Thyroid gland (tissue), 4 donors: ENCODE data around the gene FIBP. TPM values are rescaled to one million over a fixed set of nuclear protein-coding genes. Genes with fewer than 3 reads are reported as not detected.
A peak's percentile ranks its signal among the peaks of the same experiment; 100 is the strongest.

ENCODE experiments used
- DNase-seq, 2 donors: peaks; one replicate each; pipeline ENCODE4 v3.0.0-alpha.2; 2019
- H3K27ac ChIP-seq, 3 donors: fragments of 200-600 bp; sonication (generic); 1 replicate in 2 of 3; 2 replicates in 1 of 3; pipeline ENCODE4 v1.5.1; 2016 to 2019; ENCODE audit warnings: mild to moderate bottlenecking in 1 of 3, moderate library complexity in 1 of 3
- H3K27me3 ChIP-seq: fragments of 200-600 bp; sonication (generic); one replicate; pipeline ENCODE4 v1.5.1; 2019
- H3K36me3 ChIP-seq, 2 donors: fragments of 200-600 bp; sonication (generic); one replicate each; pipeline ENCODE4 v1.5.1; 2016 to 2019
- H3K4me1 ChIP-seq, 2 donors: fragments of 200-600 bp; sonication (generic); one replicate each; pipeline ENCODE4 v1.5.1; 2017 to 2019
- H3K4me3 ChIP-seq, 3 donors: fragments of 200-600 bp; sonication (generic); replicated peaks in 1 of 3; 1 replicate in 2 of 3; 2 replicates in 1 of 3; pipeline ENCODE4 v1.5.1; 2016; ENCODE audit warnings: mild to moderate bottlenecking in 1 of 3
- H3K9me3 ChIP-seq: fragments of 200-600 bp; sonication (generic); one replicate; pipeline ENCODE4 v1.5.1; 2017
- CTCF ChIP-seq, 6 experiments: fragments of 200-600 bp in 3 of 6; fragments of 450-650 bp in 3 of 6; sonication (generic) in 3 of 6; IDR thresholded peaks; one replicate each; pipeline ENCODE4 v1.5.1; 2016 to 2019; ENCODE audit warnings: antibody characterized with exemption in 6 of 6, mild to moderate bottlenecking in 2 of 6, inconsistent platforms in 1 of 6, moderate library complexity in 1 of 6
- POLR2A ChIP-seq, 2 donors: fragments of 450-650 bp; IDR thresholded peaks; one replicate each; pipeline ENCODE4 v1.6.1; 2017; ENCODE audit warnings: antibody characterized with exemption in 2 of 2, mild to moderate bottlenecking in 2 of 2, moderate library complexity in 1 of 2
- WGBS, 2 donors: methylation state at CpG; one replicate each; pipeline ENCODE4 v1.1.5; 2017; 5-methylcytosine and 5-hydroxymethylcytosine counted together
- intact Hi-C: fragments of 100-400 bp; cut with DNase I; formaldehyde crosslinking; loops from one replicate; pipeline ENCODE4 v1.15.1; 2023
- total RNA-seq, 4 donors: library from RNA; depleted of rRNA; stranded (reverse); fragments of >200 nt; gene quantifications; one replicate each; pipeline ENCODE4 v1.2.3, GENCODE V29; 2016

FIBP gene
- 100 to 1,000 TPM in 2 of 4 donors, 10 to 100 TPM in 2; 65.9 to 128 (median 109) TPM for total RNA-seq

- H3K9me3 ChIP-seq, result no peaks in the 10 kb centered on the region
- H3K27me3 ChIP-seq, result no peaks in the 10 kb centered on the region
- H3K36me3 ChIP-seq, result peaks cover 10 to 11% of the 10 kb centered on the region in 2 donors
- WGBS, 2 donors, result 0 to 1% methylated on average over 25 to 28 of the region's 57 CpGs
- TF ChIP-seq CTCF (IDR thresholded peaks at IDR 0.05) (peak; percentile 69 to 94 (median 83)), POLR2A (IDR thresholded peaks at IDR 0.05) (peak; percentile 5 to 87)
- peak; percentile 97 to 99 for DNase-seq
- peak within 1 kb of the TSS; percentile 41 to 69 (median 55) for H3K4me3 ChIP-seq
- peak within 1 kb of the TSS; percentile 82 to 97 (median 92) for H3K27ac ChIP-seq
- intact Hi-C loops, result no loop called here
- H3K4me1 ChIP-seq, result peaks cover 34 to 48% of the 10 kb centered on the region in 2 donors
Observed at GRCh38 chr11:65888163-65888814, at the start of gene FIBP. FIBP (minus strand) TSS chr11:65888471; CDS start chr11:65888418, 53 bp downstream.

- no peak for DNase-seq
- intact Hi-C loops, result no loop called here
- no peaks in the 10 kb centered on the region for H3K36me3 ChIP-seq
- TF ChIP-seq CTCF (IDR thresholded peaks at IDR 0.05) (no peak), POLR2A (IDR thresholded peaks at IDR 0.05) (no peak)
- peaks cover 25 to 30% of the 10 kb centered on the region in 2 donors for H3K4me1 ChIP-seq
- no peak overlapping the region for H3K27ac ChIP-seq
- H3K9me3 ChIP-seq, result no peaks in the 10 kb centered on the region
- no peaks in the 10 kb centered on the region for H3K27me3 ChIP-seq
- 79 to 88% methylated on average over 4 of the region's 4 CpGs for WGBS, 2 donors
- H3K4me3 ChIP-seq, result no peak overlapping the region
Observed at GRCh38 chr11:65937766-65938165, 49.5 kb upstream of the FIBP start.

GRCh38 chr11:65934014-65934413 is 45.7 kb upstream of the FIBP start:
- H3K4me1 ChIP-seq, result peaks cover 8 to 14% of the 10 kb centered on the region in 2 donors
- no peaks in the 10 kb centered on the region for H3K27me3 ChIP-seq
- WGBS, 2 donors, result 54 to 60% methylated on average over 4 of the region's 4 CpGs
- peak overlapping the region in 2 of 3 donors; percentile 45 to 54 for H3K27ac ChIP-seq
- no peaks in the 10 kb centered on the region for H3K36me3 ChIP-seq
- DNase-seq, result no peak
- no peaks in the 10 kb centered on the region for H3K9me3 ChIP-seq
- H3K4me3 ChIP-seq, result no peak overlapping the region
- intact Hi-C loops, result no loop called here
- TF ChIP-seq CTCF (IDR thresholded peaks at IDR 0.05), result no peak
- TF ChIP-seq POLR2A (IDR thresholded peaks at IDR 0.05), result no peak

GRCh38 chr11:65932558-65932919 is 44.3 kb upstream of the FIBP start:
- TF ChIP-seq CTCF (IDR thresholded peaks at IDR 0.05) (no peak), POLR2A (IDR thresholded peaks at IDR 0.05) (no peak)
- no peak overlapping the region for H3K4me3 ChIP-seq
- H3K27me3 ChIP-seq, result no peaks in the 10 kb centered on the region
- DNase-seq, result peak in 1 of 2 donors; percentile 30
- H3K9me3 ChIP-seq, result no peaks in the 10 kb centered on the region
- H3K27ac ChIP-seq, result peak overlapping the region in 1 of 3 donors; percentile 2
- WGBS, 2 donors, result 41 to 48% methylated on average over 9 of the region's 9 CpGs
- H3K4me1 ChIP-seq, result peaks cover 8 to 14% of the 10 kb centered on the region in 2 donors
- intact Hi-C loops, result no loop called here
- H3K36me3 ChIP-seq, result no peaks in the 10 kb centered on the region

GRCh38 chr11:65931773-65932557 is 43.7 kb upstream of the FIBP start:
- intact Hi-C loops, result no loop called here
- 38 to 52% methylated on average over 13 of the region's 13 CpGs for WGBS, 2 donors
- H3K36me3 ChIP-seq, result no peaks in the 10 kb centered on the region
- no peak for TF ChIP-seq POLR2A (IDR thresholded peaks at IDR 0.05)
- no peak for TF ChIP-seq CTCF (IDR thresholded peaks at IDR 0.05)
- H3K9me3 ChIP-seq, result no peaks in the 10 kb centered on the region
- no peak overlapping the region for H3K4me3 ChIP-seq
- DNase-seq, result no peak
- no peaks in the 10 kb centered on the region for H3K27me3 ChIP-seq
- peak overlapping the region in 2 of 3 donors; percentile 2 to 5 for H3K27ac ChIP-seq
- peaks cover 8 to 15% of the 10 kb centered on the region in 2 donors for H3K4me1 ChIP-seq
